ENCODE measurements around the gene ATG5.

GRCh38 chr6:106204961-106205360 is 120.6 kb downstream of the ATG5 start:
- TF ChIP-seq POLR2A (IDR thresholded peaks at IDR 0.05), result no peak
- TF ChIP-seq CTCF (IDR thresholded peaks at IDR 0.05), result no peak
